Measurements from ENCODE around the gene TMEM163. TPM values are rescaled to one million over a fixed set of nuclear protein-coding genes. Genes with fewer than 3 reads are reported as not detected.

Gene TMEM163
- total RNA-seq, 1 experiment from 2014 or later: 4.1 TPM

DNA sequence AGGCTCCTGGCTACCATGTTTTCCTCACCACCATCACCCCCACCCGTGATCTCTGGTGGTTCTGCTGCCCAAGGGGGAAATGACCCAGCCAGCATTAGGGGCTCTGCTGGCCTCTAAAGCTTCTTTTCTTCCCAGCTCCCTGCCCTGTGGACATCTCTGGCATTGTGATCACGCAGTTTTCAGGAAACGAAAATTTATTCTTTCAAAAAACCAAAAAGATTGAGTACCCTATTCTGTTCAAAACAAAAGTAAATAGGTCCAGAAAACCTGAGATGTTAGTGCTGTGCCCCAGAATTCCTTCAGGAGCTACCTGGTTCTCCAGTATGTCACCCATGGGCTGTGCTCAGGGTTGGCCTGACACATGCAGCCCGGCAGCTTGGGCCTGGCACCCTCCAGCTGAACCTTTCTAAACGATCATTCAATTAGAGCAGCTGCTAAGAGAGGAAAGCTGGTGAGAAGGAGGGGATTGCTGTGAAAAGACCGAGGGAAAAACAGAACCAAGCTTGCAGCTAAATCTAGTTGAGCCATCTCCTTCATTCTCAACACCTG lies 307.4 kb downstream of the TMEM163 start:
- POLR2A ChIA-PET: no interaction called here
- CTCF ChIA-PET: interaction anchor here (0.8 to 3.2 kb wide), 18 partner anchors 9 to 526 kb away, joined by 3 to 34 read pairs (median 6); no protein-coding TSS in a partner anchor
- intact Hi-C loops (cut with micrococcal nuclease; ENCODE audit: unreplicated experiment): no loop called here
- TF ChIP-seq, protein P1, sequence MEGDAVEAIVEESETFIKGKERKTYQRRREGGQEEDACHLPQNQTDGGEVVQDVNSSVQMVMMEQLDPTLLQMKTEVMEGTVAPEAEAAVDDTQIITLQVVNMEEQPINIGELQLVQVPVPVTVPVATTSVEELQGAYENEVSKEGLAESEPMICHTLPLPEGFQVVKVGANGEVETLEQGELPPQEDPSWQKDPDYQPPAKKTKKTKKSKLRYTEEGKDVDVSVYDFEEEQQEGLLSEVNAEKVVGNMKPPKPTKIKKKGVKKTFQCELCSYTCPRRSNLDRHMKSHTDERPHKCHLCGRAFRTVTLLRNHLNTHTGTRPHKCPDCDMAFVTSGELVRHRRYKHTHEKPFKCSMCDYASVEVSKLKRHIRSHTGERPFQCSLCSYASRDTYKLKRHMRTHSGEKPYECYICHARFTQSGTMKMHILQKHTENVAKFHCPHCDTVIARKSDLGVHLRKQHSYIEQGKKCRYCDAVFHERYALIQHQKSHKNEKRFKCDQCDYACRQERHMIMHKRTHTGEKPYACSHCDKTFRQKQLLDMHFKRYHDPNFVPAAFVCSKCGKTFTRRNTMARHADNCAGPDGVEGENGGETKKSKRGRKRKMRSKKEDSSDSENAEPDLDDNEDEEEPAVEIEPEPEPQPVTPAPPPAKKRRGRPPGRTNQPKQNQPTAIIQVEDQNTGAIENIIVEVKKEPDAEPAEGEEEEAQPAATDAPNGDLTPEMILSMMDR (IDR thresholded peaks at IDR 0.05; ENCODE audit: insufficient read depth in 1 of 2, low read depth in 1 of 2, low read length in 1 of 2, severe bottlenecking in 1 of 2, unreplicated experiment in 1 of 2): no peak
- no peak overlapping the region for H3K4me3 Mint-ChIP-seq (ENCODE audit: unreplicated experiment)
- H3K27me3 ChIP-seq (replicated peaks; ENCODE audit: control insufficient read depth, insufficient read depth, low read length): no peaks in the 10 kb centered on the region
- H3K27me3 Mint-ChIP-seq (ENCODE audit: insufficient read depth, unreplicated experiment): no peaks in the 10 kb centered on the region
- H3K4me1 ChIP-seq: peaks cover 7% of the 10 kb centered on the region
- BruUV-seq (replicated peaks): no TSS peak
- H3K4me1 Mint-ChIP-seq (ENCODE audit: low read depth, unreplicated experiment): peaks cover 12% of the 10 kb centered on the region
- no peak overlapping the region for H3K27ac Mint-ChIP-seq (ENCODE audit: unreplicated experiment)
- H3K9me3 ChIP-seq: no peaks in the 10 kb centered on the region
- DNase-seq: no peak
- H3K4me3 ChIP-seq (ENCODE audit: low read depth, low read length): no peak overlapping the region
- no peaks in the 10 kb centered on the region for H3K36me3 ChIP-seq (ENCODE audit: control insufficient read depth, insufficient read depth, low read length)
- no peaks in the 10 kb centered on the region for H3K36me3 Mint-ChIP-seq (ENCODE audit: insufficient read depth, unreplicated experiment)
- H3K9me3 Mint-ChIP-seq (ENCODE audit: unreplicated experiment): no peaks in the 10 kb centered on the region

DNA sequence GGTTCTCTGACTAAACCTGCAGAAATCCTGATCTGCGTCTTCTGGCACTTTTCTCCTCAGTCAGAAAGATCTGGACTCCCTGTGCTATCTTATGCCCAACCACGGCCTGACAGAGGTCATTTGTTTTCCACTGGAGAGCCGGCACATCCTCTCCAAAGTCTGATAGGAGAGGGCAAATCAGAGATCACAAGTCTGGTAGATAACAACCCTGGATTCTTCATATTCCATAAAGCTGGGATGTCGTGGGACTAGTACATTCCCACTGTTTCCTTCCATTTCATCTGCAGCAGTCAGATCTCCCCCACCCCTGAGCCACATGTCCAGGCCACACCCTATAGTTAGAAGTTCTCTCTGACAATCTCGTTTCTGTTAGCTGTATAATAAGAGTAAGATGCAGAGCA lies 308.0 kb downstream of the TMEM163 start:
- Mint-ChIP-seq H3K9me3 (ENCODE audit: unreplicated experiment) (no peaks in the 10 kb centered on the region), H3K4me1 (ENCODE audit: low read depth, unreplicated experiment) (peaks cover 12% of the 10 kb centered on the region), H3K27me3 (ENCODE audit: insufficient read depth, unreplicated experiment) (no peaks in the 10 kb centered on the region), H3K36me3 (ENCODE audit: insufficient read depth, unreplicated experiment) (no peaks in the 10 kb centered on the region), H3K27ac (ENCODE audit: unreplicated experiment) (no peak overlapping the region), H3K4me3 (ENCODE audit: unreplicated experiment) (no peak overlapping the region)
- DNase-seq: no peak
- Histone ChIP-seq H3K27me3 (replicated peaks; ENCODE audit: control insufficient read depth, insufficient read depth, low read length) (no peaks in the 10 kb centered on the region), H3K9me3 (no peaks in the 10 kb centered on the region), H3K4me1 (peaks cover 7% of the 10 kb centered on the region), H3K4me3 (ENCODE audit: low read depth, low read length) (no peak overlapping the region), H3K36me3 (ENCODE audit: control insufficient read depth, insufficient read depth, low read length) (no peaks in the 10 kb centered on the region)
- CTCF ChIA-PET: interaction anchor here (1.3 to 3.2 kb wide), 7 partner anchors 40 to 526 kb away, joined by 4 to 34 read pairs (median 10); no protein-coding TSS in a partner anchor
- TF ChIP-seq, protein P1 (IDR thresholded peaks at IDR 0.05; ENCODE audit: insufficient read depth in 1 of 2, low read depth in 1 of 2, low read length in 1 of 2, severe bottlenecking in 1 of 2, unreplicated experiment in 1 of 2): no peak
- intact Hi-C loops (cut with micrococcal nuclease; ENCODE audit: unreplicated experiment): no loop called here
- no TSS peak for BruUV-seq (replicated peaks)
- POLR2A ChIA-PET: no interaction called here

DNA sequence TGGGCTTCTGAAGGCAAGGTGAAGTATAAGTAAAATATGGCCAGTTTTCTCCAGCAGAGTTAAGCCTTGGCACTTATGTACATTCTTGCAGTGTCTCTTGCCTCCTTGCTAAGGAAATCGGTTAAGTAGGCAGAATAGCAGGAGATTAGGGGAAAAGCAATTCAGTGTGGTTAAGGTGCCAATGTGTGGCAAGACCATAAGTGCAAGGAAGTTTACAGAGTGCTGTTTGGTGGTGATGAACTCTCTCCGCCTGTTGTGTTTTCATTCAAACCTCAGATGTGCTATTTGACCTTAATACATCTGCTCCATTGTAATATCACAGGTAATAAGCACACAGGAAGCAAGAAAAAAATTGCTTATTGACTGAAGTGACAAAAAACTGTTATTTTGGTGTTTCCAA lies 308.8 kb downstream of the TMEM163 start:
- Mint-ChIP-seq H3K27ac (ENCODE audit: unreplicated experiment) (no peak overlapping the region), H3K4me1 (ENCODE audit: low read depth, unreplicated experiment) (peaks cover 12% of the 10 kb centered on the region), H3K27me3 (ENCODE audit: insufficient read depth, unreplicated experiment) (no peaks in the 10 kb centered on the region), H3K36me3 (ENCODE audit: insufficient read depth, unreplicated experiment) (no peaks in the 10 kb centered on the region), H3K9me3 (ENCODE audit: unreplicated experiment) (no peaks in the 10 kb centered on the region), H3K4me3 (ENCODE audit: unreplicated experiment) (no peak overlapping the region)
- no peak for DNase-seq
- ChIA-PET POLR2A (no interaction called here), CTCF (no interaction called here)
- Histone ChIP-seq H3K36me3 (ENCODE audit: control insufficient read depth, insufficient read depth, low read length) (no peaks in the 10 kb centered on the region), H3K4me1 (peaks cover 7% of the 10 kb centered on the region), H3K27me3 (replicated peaks; ENCODE audit: control insufficient read depth, insufficient read depth, low read length) (no peaks in the 10 kb centered on the region), H3K9me3 (no peaks in the 10 kb centered on the region), H3K4me3 (ENCODE audit: low read depth, low read length) (no peak overlapping the region)
- BruUV-seq (replicated peaks): no TSS peak
- intact Hi-C loops (cut with micrococcal nuclease; ENCODE audit: unreplicated experiment): no loop called here
- TF ChIP-seq, protein P1 (IDR thresholded peaks at IDR 0.05; ENCODE audit: insufficient read depth in 1 of 2, low read depth in 1 of 2, low read length in 1 of 2, severe bottlenecking in 1 of 2, unreplicated experiment in 1 of 2): no peak

All from Caco-2 (cell line).